ENCODE measurements around the gene TFB1M.

The TFB1M gene

GRCh38 chr6:155263373-155264063 lies 50.8 kb downstream of the TFB1M start, which contains the start of gene CLDN20:
CLDN20 (plus strand) TSS chr6:155264013; CDS start chr6:155275720, 11,707 bp downstream.
- peak; percentile 35 for DNase-seq (ENCODE audit: low spot score)

- no peak for DNase-seq (ENCODE audit: low spot score)
Observed at GRCh38 chr6:155262655-155263054, 51.6 kb downstream of the TFB1M start.

- DNase-seq (ENCODE audit: low spot score) = no peak
Observed at GRCh38 chr6:155261111-155261900, 53.0 kb downstream of the TFB1M start.

GRCh38 chr6:155260686-155261085 lies 53.6 kb downstream of the TFB1M start:
- DNase-seq (ENCODE audit: low spot score) = no peak

GRCh38 chr6:155259897-155260296 lies 54.4 kb downstream of the TFB1M start:
- DNase-seq (ENCODE audit: low spot score) = no peak

- peak; percentile 22 for DNase-seq (ENCODE audit: low spot score)
Observed at GRCh38 chr6:155259204-155259603, 55.1 kb downstream of the TFB1M start.

- DNase-seq (ENCODE audit: low spot score) = no peak
Observed at GRCh38 chr6:155257796-155258195, 56.5 kb downstream of the TFB1M start.

GRCh38 chr6:155256122-155256795 lies 58.0 kb downstream of the TFB1M start:
- DNase-seq (ENCODE audit: low spot score) = no peak

- DNase-seq (ENCODE audit: low spot score) = no peak
Observed at GRCh38 chr6:155254139-155254538, 60.1 kb downstream of the TFB1M start.

- DNase-seq (ENCODE audit: low spot score) = no peak
Observed at GRCh38 chr6:155253337-155253736, 60.9 kb downstream of the TFB1M start.

- no peak for DNase-seq (ENCODE audit: low spot score)
Observed at GRCh38 chr6:155252581-155252980, 61.7 kb downstream of the TFB1M start.

- no peak for DNase-seq (ENCODE audit: low spot score)
Observed at GRCh38 chr6:155250701-155251381, 63.4 kb downstream of the TFB1M start.

- peak; percentile 68 for DNase-seq (ENCODE audit: low spot score)
Observed at GRCh38 chr6:155248008-155249001, 66.0 kb downstream of the TFB1M start.

- no peak for DNase-seq (ENCODE audit: low spot score)
Observed at GRCh38 chr6:155247618-155248007, 66.7 kb downstream of the TFB1M start.

GRCh38 chr6:155246825-155247224 lies 67.5 kb downstream of the TFB1M start:
- DNase-seq (ENCODE audit: low spot score) = no peak

- DNase-seq (ENCODE audit: low spot score) = no peak
Observed at GRCh38 chr6:155245831-155246230, 68.5 kb downstream of the TFB1M start.

- DNase-seq (ENCODE audit: low spot score) = no peak
Observed at GRCh38 chr6:155245193-155245592, 69.1 kb downstream of the TFB1M start.

GRCh38 chr6:155244434-155244833 lies 69.8 kb downstream of the TFB1M start:
- no peak for DNase-seq (ENCODE audit: low spot score)

GRCh38 chr6:155241966-155242365 lies 72.3 kb downstream of the TFB1M start:
- no peak for DNase-seq (ENCODE audit: low spot score)

GRCh38 chr6:155240905-155241600 lies 73.2 kb downstream of the TFB1M start:
- DNase-seq (ENCODE audit: low spot score) = no peak
